Measurements from ENCODE around the gene ITGA1.
"Not testable (repeated sequence)": the region's sequence is repeated elsewhere in the genome, so short reads cannot be mapped to it uniquely, and the experiment has no call there.

DNA sequence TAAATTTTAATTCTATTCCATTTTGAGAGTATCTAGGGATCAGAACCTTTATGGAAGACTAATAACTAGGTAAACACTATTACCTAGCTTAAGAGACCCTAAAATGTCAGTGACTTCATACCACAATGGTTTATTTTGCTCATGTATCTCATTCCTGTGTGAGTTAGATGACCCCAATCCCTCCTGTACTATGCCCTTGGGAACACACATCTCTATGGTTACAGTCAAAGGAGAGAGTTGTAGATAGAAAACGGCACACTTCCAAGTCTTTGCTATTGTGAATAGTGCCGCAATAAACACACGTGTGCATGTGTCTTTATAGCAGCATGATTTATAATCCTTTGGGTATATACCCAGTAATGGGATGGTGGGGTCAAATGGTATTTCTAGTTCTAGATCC is 31.1 kb downstream of the ITGA1 start:
- not testable (repeated sequence) for TF ChIP-seq ZNF704 (CRISPR knock-in tag; IDR thresholded peaks at IDR 0.05; ENCODE audit: borderline replicate concordance); ZNF780A (CRISPR knock-in tag; IDR thresholded peaks at IDR 0.05); CTCF (CRISPR knock-in tag; IDR thresholded peaks at IDR 0.05); EHMT2 (IDR thresholded peaks at IDR 0.05; ENCODE audit: borderline replicate concordance, low read depth, low read length); ZNF34 (CRISPR knock-in tag; IDR thresholded peaks at IDR 0.05; ENCODE audit: borderline replicate concordance); CREB1 (IDR thresholded peaks at IDR 0.05); CREB1 (CRISPR knock-in tag; IDR thresholded peaks at IDR 0.05)
- TF ChIP-seq, protein P1, sequence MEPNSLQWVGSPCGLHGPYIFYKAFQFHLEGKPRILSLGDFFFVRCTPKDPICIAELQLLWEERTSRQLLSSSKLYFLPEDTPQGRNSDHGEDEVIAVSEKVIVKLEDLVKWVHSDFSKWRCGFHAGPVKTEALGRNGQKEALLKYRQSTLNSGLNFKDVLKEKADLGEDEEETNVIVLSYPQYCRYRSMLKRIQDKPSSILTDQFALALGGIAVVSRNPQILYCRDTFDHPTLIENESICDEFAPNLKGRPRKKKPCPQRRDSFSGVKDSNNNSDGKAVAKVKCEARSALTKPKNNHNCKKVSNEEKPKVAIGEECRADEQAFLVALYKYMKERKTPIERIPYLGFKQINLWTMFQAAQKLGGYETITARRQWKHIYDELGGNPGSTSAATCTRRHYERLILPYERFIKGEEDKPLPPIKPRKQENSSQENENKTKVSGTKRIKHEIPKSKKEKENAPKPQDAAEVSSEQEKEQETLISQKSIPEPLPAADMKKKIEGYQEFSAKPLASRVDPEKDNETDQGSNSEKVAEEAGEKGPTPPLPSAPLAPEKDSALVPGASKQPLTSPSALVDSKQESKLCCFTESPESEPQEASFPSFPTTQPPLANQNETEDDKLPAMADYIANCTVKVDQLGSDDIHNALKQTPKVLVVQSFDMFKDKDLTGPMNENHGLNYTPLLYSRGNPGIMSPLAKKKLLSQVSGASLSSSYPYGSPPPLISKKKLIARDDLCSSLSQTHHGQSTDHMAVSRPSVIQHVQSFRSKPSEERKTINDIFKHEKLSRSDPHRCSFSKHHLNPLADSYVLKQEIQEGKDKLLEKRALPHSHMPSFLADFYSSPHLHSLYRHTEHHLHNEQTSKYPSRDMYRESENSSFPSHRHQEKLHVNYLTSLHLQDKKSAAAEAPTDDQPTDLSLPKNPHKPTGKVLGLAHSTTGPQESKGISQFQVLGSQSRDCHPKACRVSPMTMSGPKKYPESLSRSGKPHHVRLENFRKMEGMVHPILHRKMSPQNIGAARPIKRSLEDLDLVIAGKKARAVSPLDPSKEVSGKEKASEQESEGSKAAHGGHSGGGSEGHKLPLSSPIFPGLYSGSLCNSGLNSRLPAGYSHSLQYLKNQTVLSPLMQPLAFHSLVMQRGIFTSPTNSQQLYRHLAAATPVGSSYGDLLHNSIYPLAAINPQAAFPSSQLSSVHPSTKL (CRISPR knock-in tag; IDR thresholded peaks at IDR 0.05) = not testable (repeated sequence)

All from HepG2 (cell line).